Measurements from ENCODE around the gene CXCL17. TPM values are rescaled to one million over a fixed set of nuclear protein-coding genes. Genes with fewer than 3 reads are reported as not detected.

CXCL17 gene
- total RNA-seq, 2 experiments from 2014 or later, result not detected

DNA sequence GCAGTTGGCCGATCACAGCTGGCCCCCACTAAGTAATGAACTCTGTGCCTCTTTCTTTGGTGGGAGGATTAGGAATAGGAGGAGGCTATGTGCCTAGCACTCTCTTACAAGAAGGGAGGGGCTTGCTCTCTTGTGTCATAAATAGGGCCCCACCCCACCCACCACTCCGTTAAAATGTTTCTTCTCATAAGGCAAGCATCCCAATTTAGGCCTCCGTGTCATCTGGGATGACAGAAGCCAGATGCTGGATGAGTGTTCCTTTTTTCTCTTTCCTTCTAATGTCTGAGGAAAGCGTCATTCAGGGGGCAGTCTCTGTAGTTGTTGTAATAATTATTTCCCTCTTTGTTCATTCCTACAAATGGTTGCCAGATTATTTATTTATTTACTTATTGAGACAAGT, 15.4 kb downstream of the CXCL17 start, which contains the start of gene LIPE:
Gene LIPE, minus strand, starts transcription at position 76 of the 400 bp plus-strand sequence. CDS start 239 bp downstream, outside the sequence.
- no peak within 1 kb of the TSS for H3K4me3 Mint-ChIP-seq
- no peaks in the 10 kb centered on the region for H3K9me3 Mint-ChIP-seq
- ATAC-seq (ENCODE audit: low read depth), result no peak
- POLR2A ChIA-PET, result no interaction called here
- no peak for DNase-seq
- H3K27ac Mint-ChIP-seq, result no peak within 1 kb of the TSS
- H3K27me3 Mint-ChIP-seq, result no peaks in the 10 kb centered on the region
- H3K36me3 Mint-ChIP-seq, result no peaks in the 10 kb centered on the region
- peaks cover 13% of the 10 kb centered on the region for H3K4me1 Mint-ChIP-seq

DNA sequence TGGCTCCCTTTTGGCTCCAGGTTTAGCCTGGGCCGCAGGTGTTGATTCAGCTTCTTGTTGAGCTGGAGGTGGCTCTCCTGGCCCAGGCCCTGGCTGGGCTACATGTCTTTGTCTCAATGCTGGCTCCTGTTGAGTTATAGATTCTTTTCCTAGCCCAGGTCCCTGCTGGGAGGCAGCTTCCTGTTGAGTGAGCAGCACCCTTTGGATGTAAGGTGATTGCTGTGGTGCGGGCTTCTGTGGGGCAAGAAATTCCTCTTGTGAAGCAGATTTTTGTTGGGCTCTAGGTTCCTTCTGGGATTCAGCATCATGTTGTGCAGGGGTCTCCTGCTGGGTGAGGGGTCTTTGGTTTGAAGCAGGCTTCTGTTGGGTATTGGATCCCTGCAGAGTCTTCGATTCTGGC, 16.1 kb downstream of the CXCL17 start:
- Mint-ChIP-seq H3K27ac (no peak overlapping the region), H3K9me3 (no peaks in the 10 kb centered on the region), H3K27me3 (no peaks in the 10 kb centered on the region), H3K4me1 (peaks cover 20% of the 10 kb centered on the region), H3K36me3 (no peaks in the 10 kb centered on the region), H3K4me3 (no peak overlapping the region)
- DNase-seq, result no peak
- ATAC-seq (ENCODE audit: low read depth), result no peak
- POLR2A ChIA-PET, result no interaction called here

DNA sequence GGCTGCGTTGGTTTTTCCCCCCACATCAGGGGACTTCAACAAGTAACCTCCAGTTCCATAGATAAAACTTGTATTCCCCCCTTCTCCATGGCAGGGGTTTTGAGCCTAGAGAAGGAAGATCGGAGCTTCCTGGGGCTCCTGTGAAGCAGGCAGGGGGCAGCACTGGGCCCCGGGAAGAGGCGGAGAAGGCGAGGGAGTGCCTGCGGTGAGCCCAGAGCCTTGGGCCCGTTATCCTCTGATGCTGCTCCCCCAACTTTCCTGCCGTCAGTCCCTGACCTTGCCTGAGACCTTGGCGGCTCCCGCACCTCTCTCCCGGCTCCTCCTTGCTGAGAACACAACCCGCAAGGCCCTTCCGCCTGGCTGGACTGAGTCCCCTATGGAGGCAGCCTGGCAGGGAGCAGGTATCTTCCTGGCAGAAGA, 18.0 kb downstream of the CXCL17 start:
- Mint-ChIP-seq H3K36me3 (peaks cover 2% of the 10 kb centered on the region), H3K4me1 (peaks cover 38% of the 10 kb centered on the region), H3K27ac (no peak overlapping the region), H3K9me3 (no peaks in the 10 kb centered on the region), H3K27me3 (no peaks in the 10 kb centered on the region), H3K4me3 (peak overlapping the region; percentile 92)
- ATAC-seq (ENCODE audit: low read depth), result no peak
- POLR2A ChIA-PET, result no interaction called here
- no peak for DNase-seq

DNA sequence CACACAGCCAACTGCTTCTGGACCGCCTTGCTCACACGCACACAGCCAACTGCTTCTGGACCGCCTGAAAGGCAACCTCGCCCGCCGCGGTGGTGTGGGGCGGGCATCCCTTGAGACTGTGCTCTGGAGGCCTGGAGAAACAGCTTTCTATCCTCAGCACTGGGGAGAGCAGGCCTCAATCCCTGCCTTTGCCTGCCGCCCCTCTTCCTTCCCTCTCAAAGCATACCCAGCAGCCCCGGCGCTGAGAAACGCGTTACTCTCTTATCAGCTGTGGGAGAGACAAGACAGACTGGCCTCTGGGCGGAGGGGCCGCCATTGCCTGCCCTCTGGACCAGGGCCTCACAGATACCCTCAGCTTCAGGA, 18.4 kb downstream of the CXCL17 start:
- ATAC-seq (ENCODE audit: low read depth) (no peak), DNase-seq (no peak)
- Mint-ChIP-seq H3K9me3 (no peaks in the 10 kb centered on the region), H3K27ac (peak overlapping the region; percentile 16), H3K4me3 (peak overlapping the region; percentile 92), H3K27me3 (no peaks in the 10 kb centered on the region), H3K4me1 (peaks cover 38% of the 10 kb centered on the region), H3K36me3 (peaks cover 2% of the 10 kb centered on the region)
- POLR2A ChIA-PET, result interaction anchor here (1.5 kb wide), 1 partner anchor 13 kb away, joined by 3 read pairs; no protein-coding TSS in a partner anchor

DNA sequence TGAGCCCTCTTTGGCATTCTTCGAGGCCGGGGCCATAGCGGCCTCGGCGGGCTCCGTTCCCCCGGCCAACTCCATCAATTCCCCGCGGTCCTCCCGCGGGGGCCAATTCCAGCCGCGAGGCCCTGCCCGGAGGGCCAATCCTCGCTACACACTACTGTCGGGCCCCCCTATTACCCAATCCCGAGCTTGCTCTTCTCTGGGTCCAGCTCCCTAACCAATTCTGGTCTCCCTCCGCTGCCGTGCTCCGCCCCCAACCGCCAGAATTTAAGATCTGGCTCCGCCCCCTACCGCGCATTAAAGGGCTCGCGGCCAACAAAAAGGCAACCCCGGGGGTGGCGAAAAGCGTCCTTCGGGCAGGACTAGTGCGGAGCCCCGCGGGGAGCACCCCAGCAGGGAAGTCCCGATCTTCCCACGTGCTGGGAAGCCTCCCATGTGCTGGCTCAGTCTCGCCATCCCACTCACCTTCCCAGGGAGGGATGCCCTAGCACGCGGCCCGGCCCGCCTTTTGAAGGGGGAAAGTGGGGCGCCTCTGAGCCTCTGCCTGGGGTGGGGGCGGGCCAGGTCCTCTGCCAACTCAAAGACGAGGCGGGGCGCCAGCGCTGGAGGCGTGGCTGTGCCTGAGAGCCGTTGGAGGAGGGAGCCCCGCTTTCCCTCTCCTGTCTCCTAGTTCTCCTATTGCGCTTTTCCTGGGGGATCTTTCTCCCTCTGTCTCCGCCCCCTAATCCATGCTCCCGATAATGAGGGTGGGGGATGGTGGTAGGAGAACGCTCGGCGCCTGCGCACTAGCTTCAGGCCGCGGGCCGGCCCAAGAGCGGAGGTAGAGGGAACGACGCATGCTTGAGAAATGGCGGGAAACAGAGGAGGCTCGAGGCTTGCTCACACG, 19.0 kb downstream of the CXCL17 start:
- POLR2A ChIA-PET, result interaction anchor here (0.8 to 1.7 kb wide), 8 partner anchors 9 to 348 kb away, joined by 3 to 7 read pairs (median 4); partner anchors contain the start of genes PAFAH1B3 and ZNF574
- peak; percentile 92 for DNase-seq
- no peaks in the 10 kb centered on the region for H3K9me3 Mint-ChIP-seq
- peaks cover 2% of the 10 kb centered on the region for H3K36me3 Mint-ChIP-seq
- peak; percentile 96 for ATAC-seq (ENCODE audit: low read depth)
- H3K27ac Mint-ChIP-seq, result peak overlapping the region; percentile 88
- no peaks in the 10 kb centered on the region for H3K27me3 Mint-ChIP-seq
- peaks cover 38% of the 10 kb centered on the region for H3K4me1 Mint-ChIP-seq
- H3K4me3 Mint-ChIP-seq, result peak overlapping the region; percentile 92

DNA sequence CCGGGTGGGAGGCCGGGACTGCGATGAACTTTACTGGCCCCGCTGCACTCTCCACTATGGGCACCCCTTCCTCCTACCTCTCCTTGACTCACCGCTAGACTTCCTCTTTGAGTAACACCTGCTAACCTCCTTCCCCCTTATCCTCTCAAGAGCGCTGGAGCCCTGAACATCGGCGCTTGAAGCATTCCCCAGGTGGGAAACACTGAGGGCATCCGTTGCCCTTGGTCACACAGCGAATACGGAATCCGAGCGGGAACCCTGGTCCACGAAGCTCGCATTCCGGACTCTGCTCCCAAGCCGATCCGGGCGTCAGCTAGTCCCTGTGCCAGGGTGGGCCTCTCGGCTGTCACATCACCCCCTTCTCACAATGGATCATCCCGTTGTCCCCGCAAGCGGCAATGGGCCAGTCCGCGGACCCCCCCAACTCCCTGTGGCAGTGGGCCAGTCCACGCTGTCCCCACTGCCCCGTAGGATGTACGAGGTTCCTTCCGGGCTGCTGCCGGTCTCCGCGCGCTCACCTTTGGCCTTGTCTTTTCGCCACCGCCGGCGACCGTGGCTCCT, 19.8 kb downstream of the CXCL17 start:
- Mint-ChIP-seq H3K4me3 (peak overlapping the region; percentile 92), H3K36me3 (peaks cover 3% of the 10 kb centered on the region), H3K27me3 (no peaks in the 10 kb centered on the region), H3K9me3 (no peaks in the 10 kb centered on the region), H3K27ac (peak overlapping the region; percentile 88), H3K4me1 (peaks cover 36% of the 10 kb centered on the region)
- ATAC-seq (ENCODE audit: low read depth), result peak; percentile 44
- POLR2A ChIA-PET, result interaction anchor here (0.6 to 1.7 kb wide), 8 partner anchors 12 to 347 kb away, joined by 3 to 7 read pairs (median 4); partner anchors contain the start of genes PAFAH1B3 and ZNF574
- no peak for DNase-seq

DNA sequence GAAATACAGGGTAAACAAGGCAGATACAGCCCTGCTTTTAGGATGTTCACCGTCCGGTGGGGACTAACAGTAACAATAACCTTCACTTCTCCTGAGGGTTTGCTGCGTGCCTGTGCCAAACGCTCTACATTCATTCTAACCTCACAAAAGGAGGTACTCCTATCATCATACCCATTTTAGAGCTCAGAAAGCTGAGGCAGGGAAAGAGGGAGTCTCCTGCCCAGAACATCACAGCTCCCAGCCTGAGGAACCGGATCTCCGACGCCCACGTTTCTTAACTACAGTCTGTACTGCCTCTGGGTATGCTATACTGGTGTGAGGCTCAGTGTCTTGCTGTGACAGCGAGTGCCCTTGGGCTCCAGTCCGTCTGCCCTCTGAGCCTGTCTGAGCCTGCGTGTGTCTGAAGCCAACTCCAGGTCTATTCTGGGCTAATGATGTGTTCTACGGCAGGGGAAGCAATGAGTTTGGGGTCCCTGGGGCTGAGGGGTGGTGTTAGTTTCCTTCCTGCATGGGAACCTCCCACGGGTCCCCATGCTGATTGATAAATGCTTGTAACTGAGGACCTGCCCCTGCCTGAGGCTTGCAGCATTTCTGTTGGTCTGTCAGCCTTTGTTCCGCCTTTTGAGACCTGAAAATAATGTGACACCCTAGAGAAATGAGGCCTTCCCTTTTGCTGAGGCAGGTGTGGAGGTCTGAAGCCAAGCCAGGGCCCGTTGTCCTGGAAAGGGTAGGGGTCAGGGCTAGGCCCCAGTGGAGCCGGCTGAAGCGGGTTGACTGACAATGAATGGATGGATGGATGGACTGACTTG, 20.4 kb downstream of the CXCL17 start:
- DNase-seq (no peak), ATAC-seq (ENCODE audit: low read depth) (no peak)
- peaks cover 36% of the 10 kb centered on the region for H3K4me1 Mint-ChIP-seq
- no peaks in the 10 kb centered on the region for H3K9me3 Mint-ChIP-seq
- POLR2A ChIA-PET, result interaction anchor here (0.6 to 1.7 kb wide), 5 partner anchors 13 to 346 kb away, joined by 3 to 7 read pairs (median 4); partner anchors contain the start of gene ZNF574
- H3K4me3 Mint-ChIP-seq, result peak overlapping the region; percentile 92
- H3K27me3 Mint-ChIP-seq, result no peaks in the 10 kb centered on the region
- H3K36me3 Mint-ChIP-seq, result peaks cover 3% of the 10 kb centered on the region
- peak overlapping the region; percentile 88 for H3K27ac Mint-ChIP-seq

DNA sequence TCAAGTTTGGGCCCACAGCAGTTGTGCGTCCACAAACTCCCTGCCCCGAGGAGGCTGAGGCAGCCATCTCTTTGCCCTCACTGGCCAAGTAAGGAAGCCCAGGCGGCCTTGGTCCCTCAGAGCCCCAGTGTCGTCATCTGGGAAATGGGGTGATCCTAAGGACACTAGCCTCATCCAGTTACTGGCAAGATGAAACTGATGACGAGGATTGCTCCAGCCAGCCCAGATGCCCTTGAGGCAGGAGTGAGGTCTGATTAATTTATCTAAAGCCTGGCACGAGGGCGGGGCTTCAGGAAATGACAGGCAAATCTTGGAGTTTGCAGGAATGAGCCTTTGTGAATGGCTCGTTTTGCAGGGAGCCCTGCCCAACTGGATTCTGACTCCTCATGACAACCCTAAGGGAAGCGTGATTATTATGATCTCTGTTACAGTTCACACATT, 21.1 kb downstream of the CXCL17 start:
- peak overlapping the region; percentile 92 for H3K4me3 Mint-ChIP-seq
- H3K4me1 Mint-ChIP-seq, result peaks cover 36% of the 10 kb centered on the region
- H3K9me3 Mint-ChIP-seq, result no peaks in the 10 kb centered on the region
- POLR2A ChIA-PET, result no interaction called here
- peaks cover 3% of the 10 kb centered on the region for H3K36me3 Mint-ChIP-seq
- ATAC-seq (ENCODE audit: low read depth) (no peak), DNase-seq (no peak)
- H3K27me3 Mint-ChIP-seq, result no peaks in the 10 kb centered on the region
- peak overlapping the region; percentile 43 for H3K27ac Mint-ChIP-seq

DNA sequence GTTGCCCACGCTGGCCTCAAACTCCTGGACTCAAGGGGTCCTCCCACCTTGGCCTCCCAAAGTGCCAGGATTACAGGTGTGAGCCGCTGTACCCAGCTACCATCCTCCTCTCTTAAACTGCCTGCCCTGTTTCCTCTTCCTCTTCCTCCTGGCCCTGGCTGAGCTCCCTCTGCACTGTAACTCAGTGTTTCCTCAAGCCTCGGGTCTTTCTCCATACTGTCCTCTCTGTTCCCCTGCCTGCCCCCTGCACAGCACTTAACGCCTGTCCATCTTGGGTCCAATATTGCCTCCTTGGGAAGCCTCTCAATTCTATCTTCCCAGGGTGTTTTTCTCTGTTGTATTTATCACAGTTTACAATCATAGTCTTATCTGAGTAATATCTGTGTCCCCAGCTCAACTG, 21.6 kb downstream of the CXCL17 start:
- H3K27me3 Mint-ChIP-seq, result no peaks in the 10 kb centered on the region
- POLR2A ChIA-PET, result no interaction called here
- peaks cover 36% of the 10 kb centered on the region for H3K4me1 Mint-ChIP-seq
- ATAC-seq (ENCODE audit: low read depth) (no peak), DNase-seq (no peak)
- H3K36me3 Mint-ChIP-seq, result peaks cover 3% of the 10 kb centered on the region
- H3K27ac Mint-ChIP-seq, result peak overlapping the region; percentile 43
- H3K9me3 Mint-ChIP-seq, result no peaks in the 10 kb centered on the region
- H3K4me3 Mint-ChIP-seq, result peak overlapping the region; percentile 28

DNA sequence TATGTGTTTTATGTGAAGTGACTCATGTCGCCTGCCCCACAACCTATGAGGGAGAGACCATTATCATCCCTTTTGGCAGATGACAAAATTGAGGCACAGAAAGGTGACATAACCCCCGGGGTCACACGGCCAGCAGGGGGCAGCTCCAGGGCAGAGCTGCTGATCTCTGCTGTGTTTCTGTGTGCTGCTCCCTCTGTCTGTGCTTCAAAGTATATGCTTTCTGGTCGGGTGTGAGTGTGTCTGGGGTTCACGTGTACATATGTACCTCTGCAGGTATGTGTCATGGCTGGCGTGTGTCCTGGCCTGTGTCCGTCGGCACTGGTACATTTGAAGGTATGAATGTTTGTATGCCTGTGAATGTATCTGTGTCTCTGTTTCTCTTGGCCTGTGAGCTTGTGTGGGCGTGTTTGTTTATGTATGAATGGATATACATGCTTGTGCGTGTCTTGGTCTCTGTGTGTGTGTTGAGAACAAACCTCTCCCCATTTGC, 22.6 kb downstream of the CXCL17 start:
- ATAC-seq (ENCODE audit: low read depth) (peak; percentile 32), DNase-seq (peak; percentile 82)
- Mint-ChIP-seq H3K27me3 (no peaks in the 10 kb centered on the region), H3K36me3 (peaks cover 3% of the 10 kb centered on the region), H3K9me3 (no peaks in the 10 kb centered on the region), H3K27ac (no peak overlapping the region), H3K4me3 (no peak overlapping the region), H3K4me1 (peaks cover 36% of the 10 kb centered on the region)
- POLR2A ChIA-PET, result interaction anchor here (0.7 kb wide), 2 partner anchors 12 to 307 kb away, joined by 3 to 5 read pairs; no protein-coding TSS in a partner anchor

DNA sequence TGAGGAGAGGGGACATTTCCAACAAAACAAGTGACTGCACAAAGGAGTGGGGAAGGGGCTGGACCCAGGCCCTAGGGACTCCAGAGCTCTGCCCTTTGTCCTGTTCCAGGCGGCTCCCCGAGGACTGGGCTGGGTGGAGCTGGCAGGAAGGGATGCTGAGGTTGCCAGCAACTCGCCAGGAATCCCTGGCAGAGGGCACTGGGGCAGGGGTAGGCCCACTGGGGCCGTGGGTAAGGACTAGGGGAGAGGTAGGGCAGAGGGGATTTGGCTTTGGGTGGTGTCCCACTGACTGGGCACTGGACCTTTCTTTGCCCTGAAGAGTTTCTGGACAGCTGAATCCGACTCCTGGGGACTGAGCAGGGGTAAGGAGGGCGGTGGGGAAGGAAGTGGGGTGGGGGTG, 23.4 kb downstream of the CXCL17 start:
- no peak overlapping the region for H3K4me3 Mint-ChIP-seq
- peaks cover 34% of the 10 kb centered on the region for H3K4me1 Mint-ChIP-seq
- POLR2A ChIA-PET, result no interaction called here

DNA sequence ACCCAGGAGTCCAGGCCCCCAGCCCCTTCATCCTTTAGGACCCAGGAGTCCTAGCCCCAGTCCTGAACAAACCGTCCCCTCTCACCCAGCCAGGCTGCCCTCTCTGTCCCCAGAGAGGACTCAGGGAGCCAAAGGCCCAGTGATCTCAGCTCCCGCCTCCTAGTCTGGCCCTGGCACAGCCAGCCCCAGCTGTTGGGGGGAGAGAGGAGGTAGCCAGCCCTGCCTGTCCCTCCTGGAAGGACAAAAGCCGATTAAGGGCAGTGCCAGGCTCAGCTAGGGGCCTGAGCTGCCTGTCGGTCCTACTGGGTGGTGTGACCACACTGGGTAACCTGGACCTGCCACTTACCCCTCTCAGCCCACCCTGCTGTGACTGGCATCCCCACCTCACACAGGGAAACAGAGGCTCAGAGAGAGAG, 30.1 kb downstream of the CXCL17 start:
- H3K27ac Mint-ChIP-seq, result no peak overlapping the region
- no peaks in the 10 kb centered on the region for H3K9me3 Mint-ChIP-seq
- ATAC-seq (ENCODE audit: low read depth) (no peak), DNase-seq (no peak)
- H3K4me3 Mint-ChIP-seq, result no peak overlapping the region
- H3K27me3 Mint-ChIP-seq, result no peaks in the 10 kb centered on the region
- peaks cover 2% of the 10 kb centered on the region for H3K4me1 Mint-ChIP-seq
- peaks cover 2% of the 10 kb centered on the region for H3K36me3 Mint-ChIP-seq
- POLR2A ChIA-PET, result interaction anchor here (0.6 kb wide), 1 partner anchor 322 kb away, joined by 3 read pairs; no protein-coding TSS in a partner anchor

More for the DNA sequence above, 23.4 kb downstream of the CXCL17 start:
- no peaks in the 10 kb centered on the region for H3K9me3 Mint-ChIP-seq
- DNase-seq, result no peak
- peaks cover 3% of the 10 kb centered on the region for H3K36me3 Mint-ChIP-seq
- ATAC-seq (ENCODE audit: low read depth), result no peak
- no peak overlapping the region for H3K27ac Mint-ChIP-seq
- no peaks in the 10 kb centered on the region for H3K27me3 Mint-ChIP-seq

DNA sequence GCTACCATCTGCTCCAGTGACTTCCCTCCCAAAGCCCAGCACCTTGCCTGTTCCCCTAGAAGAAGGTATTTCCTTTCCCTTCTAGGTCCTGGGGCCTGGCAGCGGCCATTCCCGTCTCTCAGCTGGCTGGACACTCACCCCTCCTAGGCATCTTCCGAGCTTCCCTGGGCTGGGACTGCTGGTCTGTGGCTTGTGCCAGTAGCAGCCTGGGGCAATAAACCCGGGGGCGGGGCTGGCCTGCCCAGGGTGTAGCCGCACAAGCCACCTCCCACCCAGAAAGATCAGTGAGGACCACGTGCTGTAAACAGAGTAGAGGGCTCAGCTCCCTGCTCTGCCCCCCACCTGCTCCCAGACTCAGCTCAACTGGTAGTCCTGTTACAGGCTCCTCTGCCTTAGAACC, 30.5 kb downstream of the CXCL17 start:
- POLR2A ChIA-PET, result interaction anchor here (0.6 kb wide), 1 partner anchor 321 kb away, joined by 3 read pairs; no protein-coding TSS in a partner anchor
- Mint-ChIP-seq H3K27me3 (no peaks in the 10 kb centered on the region), H3K36me3 (peaks cover 2% of the 10 kb centered on the region), H3K9me3 (no peaks in the 10 kb centered on the region), H3K4me3 (no peak overlapping the region), H3K4me1 (peaks cover 2% of the 10 kb centered on the region), H3K27ac (no peak overlapping the region)
- ATAC-seq (ENCODE audit: low read depth) (no peak), DNase-seq (no peak)

Data from activated naive CD8-positive, alpha-beta T cell treated with anti-CD3 and anti-CD28 coated beads, Interleukin-2, amount 10 ng/mL, durations not matched to agents 7 days and 5 days (primary cell).